ENCODE measurements around the gene HLA-DRA.

The HLA-DRA gene

GRCh38 chr6:32413427-32414047 lies 26.1 kb upstream of the HLA-DRA start:
- H3K4me3 ChIP-seq (ENCODE audit: low read depth, low read length), result no peak overlapping the region

GRCh38 chr6:32415521-32416019 lies 24.1 kb upstream of the HLA-DRA start:
- peak overlapping the region; percentile 14; the same call in 1 of the 2 replicates for H3K4me3 ChIP-seq (ENCODE audit: low read depth, low read length)
- DNase-seq (ENCODE audit: low read depth), result peak; percentile 55
- TF ChIP-seq CTCF (IDR thresholded peaks at IDR 0.05; ENCODE audit: low read depth, low read length, missing control alignments), result peak; percentile 98

More at GRCh38 chr6:32413427-32414047, 26.1 kb upstream of the HLA-DRA start:
- DNase-seq (ENCODE audit: low read depth), result peak; percentile 67
- TF ChIP-seq CTCF (IDR thresholded peaks at IDR 0.05; ENCODE audit: low read depth, low read length, missing control alignments), result peak; percentile 99

- H3K4me3 ChIP-seq (ENCODE audit: low read depth, low read length), result no peak overlapping the region
- no peak for DNase-seq (ENCODE audit: low read depth)
- TF ChIP-seq CTCF (IDR thresholded peaks at IDR 0.05; ENCODE audit: low read depth, low read length, missing control alignments), result no peak
These were observed 23.7 kb upstream of the HLA-DRA start for GRCh38 chr6:32416036-32416435.

- no peak for DNase-seq (ENCODE audit: low read depth)
- no peak for TF ChIP-seq CTCF (IDR thresholded peaks at IDR 0.05; ENCODE audit: low read depth, low read length, missing control alignments)
- no peak overlapping the region for H3K4me3 ChIP-seq (ENCODE audit: low read depth, low read length)
These were observed 14.9 kb upstream of the HLA-DRA start for GRCh38 chr6:32424589-32425300.

- TF ChIP-seq CTCF (IDR thresholded peaks at IDR 0.05; ENCODE audit: low read depth, low read length, missing control alignments), result no peak
- no peak overlapping the region for H3K4me3 ChIP-seq (ENCODE audit: low read depth, low read length)
- DNase-seq (ENCODE audit: low read depth), result no peak
These were observed 13.3 kb upstream of the HLA-DRA start for GRCh38 chr6:32426338-32426737.

- no peak for TF ChIP-seq CTCF (IDR thresholded peaks at IDR 0.05; ENCODE audit: low read depth, low read length, missing control alignments)
- no peak for DNase-seq (ENCODE audit: low read depth)
- no peak overlapping the region for H3K4me3 ChIP-seq (ENCODE audit: low read depth, low read length)
These were observed 12.5 kb upstream of the HLA-DRA start for GRCh38 chr6:32427218-32427617.

All from GM12864 (cell line).